NCI-H187 treated with DMSO at 0.1 percent for 48 hours (cell line): ENCODE data around the gene DAD1.
"Not testable (repeated sequence)": the region's sequence is repeated elsewhere in the genome, so short reads cannot be mapped to it uniquely, and the experiment has no call there.

Experiments used
- DNase-seq: peaks from one replicate; lab custom pipeline; 2025; lab: John Stamatoyannopoulos, UW

The DAD1 gene

GRCh38 chr14:22598896-22599244 is 9.8 kb upstream of the DAD1 start:
- no peak for DNase-seq

- DNase-seq, result no peak
Measured at GRCh38 chr14:22598099-22598895, 9.3 kb upstream of the DAD1 start, which contains the start of gene ABHD4. ABHD4 (plus strand) TSS chr14:22598300; CDS start chr14:22598307, 7 bp downstream.

GRCh38 chr14:22597771-22598098 is 8.7 kb upstream of the DAD1 start:
- no peak for DNase-seq

- no peak for DNase-seq
Measured at GRCh38 chr14:22597265-22597664, 8.2 kb upstream of the DAD1 start.

- no peak for DNase-seq
Measured at GRCh38 chr14:22596354-22596879, 7.4 kb upstream of the DAD1 start.

- no peak for DNase-seq
Measured at GRCh38 chr14:22594156-22594716, 5.2 kb upstream of the DAD1 start.

GRCh38 chr14:22593601-22594000 is 4.6 kb upstream of the DAD1 start:
- DNase-seq, result no peak

- DNase-seq, result no peak
Measured at GRCh38 chr14:22593189-22593588, 4.2 kb upstream of the DAD1 start.

- DNase-seq, result no peak
Measured at GRCh38 chr14:22588526-22589095, 413 bp downstream of the DAD1 start.

- not testable (repeated sequence) for DNase-seq
Measured at GRCh38 chr14:22587677-22588422, 1.2 kb downstream of the DAD1 start.

GRCh38 chr14:22587247-22587646 is 1.8 kb downstream of the DAD1 start:
- no peak for DNase-seq

- DNase-seq, result no peak
Measured at GRCh38 chr14:22583994-22584393, 5.0 kb downstream of the DAD1 start.

GRCh38 chr14:22580625-22581024 is 8.4 kb downstream of the DAD1 start:
- no peak for DNase-seq

- no peak for DNase-seq
Measured at GRCh38 chr14:22579881-22580280, 9.1 kb downstream of the DAD1 start.

- DNase-seq, result no peak
Measured at GRCh38 chr14:22579236-22579635, 9.8 kb downstream of the DAD1 start.

GRCh38 chr14:22577334-22577908 is 11.6 kb downstream of the DAD1 start:
- no peak for DNase-seq

GRCh38 chr14:22573804-22574203 is 15.2 kb downstream of the DAD1 start:
- DNase-seq, result no peak

- DNase-seq, result no peak
Measured at GRCh38 chr14:22572562-22573058, 16.4 kb downstream of the DAD1 start.

GRCh38 chr14:22570132-22570949 is 18.7 kb downstream of the DAD1 start:
- peak; percentile 6 for DNase-seq

- no peak for DNase-seq
Measured at GRCh38 chr14:22569737-22570131, 19.3 kb downstream of the DAD1 start.

GRCh38 chr14:22569106-22569736 is 19.8 kb downstream of the DAD1 start:
- no peak for DNase-seq
